ENCODE results near the gene ANKRD39.
A peak's percentile ranks its signal among the peaks of the same experiment; 100 is the strongest.
"Not testable (repeated sequence)": the region's sequence is repeated elsewhere in the genome, so short reads cannot be mapped to it uniquely, and the experiment has no call there.

ANKRD39 gene

GRCh38 chr2:96863575-96864342, 5.9 kb upstream of the ANKRD39 start:
- intact Hi-C loops (cut with DNase I) = no loop called here
- DNase-seq = no peak

- DNase-seq = peak in 2 of 42 donors; percentile 2 to 36
- intact Hi-C loops (cut with DNase I) = not testable (repeated sequence)
Measured at GRCh38 chr2:96863056-96863455, 5.2 kb upstream of the ANKRD39 start.

GRCh38 chr2:96861074-96861473, 3.3 kb upstream of the ANKRD39 start:
- DNase-seq = no peak
- intact Hi-C loops (cut with DNase I) = no loop called here

- peak in 14 of 42 donors; percentile 31 to 68 (median 50) for DNase-seq
- intact Hi-C loops (cut with DNase I) = no loop called here
Measured at GRCh38 chr2:96860065-96861029, 2.5 kb upstream of the ANKRD39 start.

- intact Hi-C loops (cut with DNase I) = loop anchor here (2.0 kb wide), 3 partner anchors 43 to 91 kb away; partner anchors contain the start of gene CNNM3
- DNase-seq = no peak
Measured at GRCh38 chr2:96859681-96860064, 1.9 kb upstream of the ANKRD39 start.

GRCh38 chr2:96859099-96859649, 1.4 kb upstream of the ANKRD39 start:
- DNase-seq = peak in 17 of 42 donors; percentile 18 to 77 (median 46)
- intact Hi-C loops (cut with DNase I) = loop anchor here (2.0 kb wide), 3 partner anchors 42 to 92 kb away; partner anchors contain the start of gene CNNM3

- intact Hi-C loops (cut with DNase I) = no loop called here
- peak in 22 of 42 donors; percentile 27 to 74 (median 56) for DNase-seq
Measured at GRCh38 chr2:96856776-96857666, 795 bp downstream of the ANKRD39 start.

GRCh38 chr2:96853321-96853720, 4.5 kb downstream of the ANKRD39 start:
- DNase-seq = no peak
- intact Hi-C loops (cut with DNase I) = no loop called here

GRCh38 chr2:96852667-96853066, 5.1 kb downstream of the ANKRD39 start:
- no peak for DNase-seq
- intact Hi-C loops (cut with DNase I) = no loop called here

GRCh38 chr2:96848264-96848663, 9.6 kb downstream of the ANKRD39 start:
- no peak for DNase-seq
- intact Hi-C loops (cut with DNase I) = no loop called here

- intact Hi-C loops (cut with DNase I) = no loop called here
- DNase-seq = no peak
Measured at GRCh38 chr2:96847586-96847985, 10.2 kb downstream of the ANKRD39 start.

GRCh38 chr2:96846825-96847224, 11.0 kb downstream of the ANKRD39 start:
- intact Hi-C loops (cut with DNase I) = no loop called here
- DNase-seq = no peak

- intact Hi-C loops (cut with DNase I) = no loop called here
- no peak for DNase-seq
Measured at GRCh38 chr2:96844405-96844808, 13.4 kb downstream of the ANKRD39 start.

GRCh38 chr2:96843538-96844268, 14.1 kb downstream of the ANKRD39 start, which contains the start of gene ANKRD23:
Gene ANKRD23, minus strand, starts transcription at chr2:96844021. Its CDS starts 29 bp downstream, at chr2:96843992.
- intact Hi-C loops (cut with DNase I) = no loop called here
- DNase-seq = no peak

GRCh38 chr2:96842600-96842999, 15.2 kb downstream of the ANKRD39 start:
- no peak for DNase-seq
- intact Hi-C loops (cut with DNase I) = no loop called here

- DNase-seq = no peak
- intact Hi-C loops (cut with DNase I) = no loop called here
Measured at GRCh38 chr2:96841701-96842495, 15.9 kb downstream of the ANKRD39 start.

All from head of caudate nucleus (tissue), 42 donors.